ENCODE data around the gene ZNF575.
A peak's percentile ranks its signal among the peaks of the same experiment; 100 is the strongest.
"Not testable (repeated sequence)": the region's sequence is repeated elsewhere in the genome, so short reads cannot be mapped to it uniquely, and the experiment has no call there.

Gene ZNF575

DNA sequence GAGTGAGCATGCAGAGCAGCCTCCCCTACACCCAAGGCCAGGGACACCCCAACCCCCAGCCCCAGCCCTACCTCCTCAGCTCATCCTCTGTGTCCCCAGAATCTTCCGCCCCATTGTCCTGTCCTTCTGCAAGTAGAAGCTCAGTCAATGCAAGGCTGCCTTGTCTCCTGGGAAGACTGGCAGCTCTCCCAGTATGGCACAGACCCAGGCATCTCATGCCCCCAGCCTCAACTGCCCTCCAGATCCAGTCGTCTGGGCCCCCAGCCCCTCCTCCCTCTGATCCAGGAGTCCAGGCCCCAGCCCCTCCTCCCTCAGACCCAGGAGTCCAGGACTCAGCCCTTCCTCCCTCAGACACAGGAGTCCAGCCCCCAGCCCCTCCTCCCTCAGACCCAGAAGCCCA is 13.0 kb downstream of the ZNF575 start:
- DNase-seq: no peak

DNA sequence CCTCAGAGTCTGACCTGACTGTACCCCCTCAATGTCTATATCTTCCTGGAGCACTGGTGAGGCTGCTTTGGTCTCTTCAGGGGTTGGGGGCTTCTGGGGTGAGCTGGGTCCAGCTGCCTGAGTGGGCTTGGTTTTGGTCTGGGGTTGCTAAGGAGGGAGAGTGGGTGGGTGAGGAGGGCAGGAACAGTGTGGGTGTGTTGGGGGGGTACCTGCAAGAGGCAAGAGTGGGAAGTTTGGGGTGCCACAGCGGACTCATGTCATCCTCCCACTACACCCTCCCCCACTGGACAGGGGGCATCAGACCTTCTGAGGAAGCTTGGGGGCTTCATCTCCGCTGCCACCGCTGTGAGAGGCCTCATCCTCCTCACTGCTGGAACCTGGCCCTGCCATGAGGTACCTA is 13.6 kb downstream of the ZNF575 start:
- no peak for DNase-seq

DNA sequence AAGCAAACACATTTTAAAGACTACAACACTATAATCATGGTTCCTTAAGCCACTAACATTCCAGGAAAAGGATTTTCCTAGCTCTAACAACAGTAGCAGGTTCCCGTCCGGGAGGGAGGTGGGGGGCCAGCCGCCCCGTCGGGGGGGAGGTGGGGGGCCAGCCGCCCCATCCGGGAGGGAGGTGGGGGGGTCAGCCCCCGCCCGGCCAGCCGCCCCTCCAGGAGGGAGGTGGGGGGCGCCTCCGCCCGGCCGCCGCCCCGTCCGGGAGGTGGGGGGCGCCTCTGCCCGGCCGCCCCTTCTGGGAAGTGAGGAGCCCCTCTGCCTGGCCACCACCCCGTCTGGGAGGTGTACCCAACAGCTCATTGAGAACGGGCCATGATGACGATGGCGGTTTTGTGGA is 14.9 kb downstream of the ZNF575 start:
- not testable (repeated sequence) for DNase-seq

DNA sequence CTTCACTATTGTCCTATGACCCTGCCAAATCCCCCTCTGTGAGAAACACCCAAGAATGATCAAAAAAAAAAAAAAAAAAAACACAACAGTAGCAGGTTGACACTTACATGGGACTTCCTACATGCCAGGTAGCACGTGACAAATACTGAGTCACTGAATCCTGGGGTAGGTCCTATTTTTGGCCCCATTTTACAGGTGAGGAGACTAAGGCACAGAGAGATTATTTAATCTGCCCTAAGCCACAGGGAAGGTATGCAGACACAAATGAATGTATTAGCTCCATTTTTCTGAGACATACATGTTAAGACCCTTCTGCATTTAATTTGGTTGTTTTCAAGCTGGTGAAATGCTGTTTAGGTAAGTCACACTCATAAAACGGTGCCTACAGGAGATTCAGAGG is 15.7 kb downstream of the ZNF575 start:
- no peak for DNase-seq

DNA sequence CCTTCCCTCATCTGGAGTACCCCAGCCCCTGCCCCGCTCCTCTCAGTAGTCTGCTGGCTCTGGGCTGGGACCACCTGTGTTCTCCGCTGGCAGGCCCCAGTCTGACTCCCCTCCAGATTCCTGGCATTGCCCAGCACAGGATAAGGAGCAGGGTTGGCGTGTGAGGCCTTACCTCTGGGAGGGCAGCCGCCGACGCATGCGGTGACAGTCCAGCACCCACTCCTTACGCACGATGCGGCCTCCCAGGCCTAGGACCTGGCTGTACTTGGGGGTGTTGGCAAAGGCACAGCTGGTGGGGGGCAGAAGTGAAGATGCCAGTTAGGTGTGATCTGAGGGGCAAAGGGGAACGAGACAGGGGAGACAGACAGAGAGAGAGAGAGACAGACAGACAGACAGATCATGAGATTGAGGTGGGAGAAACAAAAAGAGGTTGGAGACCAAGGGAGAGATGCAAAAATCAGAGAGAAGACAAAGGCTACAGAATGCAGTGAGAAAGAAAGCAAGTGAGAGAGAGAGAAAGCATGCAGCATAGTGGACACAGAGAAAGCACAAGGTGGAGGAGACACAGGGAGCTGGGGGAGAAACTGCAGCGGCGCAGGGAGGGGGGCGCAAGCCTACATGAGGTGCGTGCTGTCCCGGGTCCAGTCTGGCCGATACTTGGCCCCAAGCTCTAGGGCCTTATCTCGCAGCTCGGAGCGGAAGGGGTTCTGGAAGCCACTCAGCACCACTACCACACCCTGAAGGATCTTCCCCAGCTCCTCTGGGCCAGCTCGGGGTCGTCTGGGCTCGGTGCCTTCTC is 18.6 kb downstream of the ZNF575 start:
- no peak for DNase-seq

DNA sequence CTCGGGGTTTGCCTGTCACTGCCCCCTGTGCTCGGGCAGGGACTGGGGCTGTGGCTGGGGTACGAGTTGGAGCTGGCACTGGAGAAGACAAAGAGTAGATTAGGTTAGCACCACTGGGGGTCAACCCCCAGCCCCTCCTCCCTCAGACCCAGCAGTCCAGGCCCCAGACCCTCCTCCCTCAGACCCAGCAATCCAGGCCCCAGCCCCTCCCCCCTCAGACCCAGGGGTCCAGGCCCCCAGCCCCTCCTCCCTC is 19.1 kb downstream of the ZNF575 start:
- no peak for DNase-seq

DNA sequence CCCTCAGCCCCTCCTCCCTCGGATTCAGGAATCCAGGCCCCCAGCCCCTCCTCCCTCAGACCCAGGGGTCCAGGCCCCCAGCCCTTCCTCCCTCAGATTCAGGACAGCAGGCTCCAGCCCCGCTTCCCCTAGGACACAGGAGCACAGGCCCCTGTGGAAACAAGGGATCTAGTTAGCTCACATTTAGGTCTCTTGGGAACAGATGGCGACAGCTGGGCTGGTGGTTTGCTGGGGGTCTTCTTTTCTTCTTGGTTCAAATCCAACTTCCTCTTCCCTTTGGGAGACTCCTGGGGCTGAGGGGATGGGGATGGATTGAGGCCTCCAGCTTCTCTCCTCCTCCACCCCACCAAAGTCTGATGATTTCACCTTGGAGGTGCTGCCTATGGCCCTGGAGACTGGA is 19.6 kb downstream of the ZNF575 start:
- DNase-seq: no peak

DNA sequence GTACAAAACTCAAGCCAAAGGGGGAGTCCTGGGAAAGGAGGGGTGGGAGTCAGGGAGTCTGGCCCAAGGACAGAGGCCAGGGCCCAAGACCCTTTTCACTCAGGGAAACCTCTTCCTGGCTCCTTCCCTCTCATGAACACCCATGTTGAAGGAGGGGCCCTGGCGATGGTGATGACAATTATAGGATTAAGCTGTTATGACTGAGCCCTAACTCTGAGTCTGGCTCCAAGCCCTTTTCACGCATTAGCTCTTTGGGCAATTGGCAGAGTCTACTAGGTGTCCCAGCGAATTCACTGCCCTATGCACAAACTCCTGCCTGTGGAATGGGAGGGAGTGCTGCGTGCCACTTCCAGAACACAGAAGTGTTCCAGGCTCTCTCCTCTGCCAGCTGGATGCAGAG is 20.7 kb downstream of the ZNF575 start:
- no peak for DNase-seq

DNA sequence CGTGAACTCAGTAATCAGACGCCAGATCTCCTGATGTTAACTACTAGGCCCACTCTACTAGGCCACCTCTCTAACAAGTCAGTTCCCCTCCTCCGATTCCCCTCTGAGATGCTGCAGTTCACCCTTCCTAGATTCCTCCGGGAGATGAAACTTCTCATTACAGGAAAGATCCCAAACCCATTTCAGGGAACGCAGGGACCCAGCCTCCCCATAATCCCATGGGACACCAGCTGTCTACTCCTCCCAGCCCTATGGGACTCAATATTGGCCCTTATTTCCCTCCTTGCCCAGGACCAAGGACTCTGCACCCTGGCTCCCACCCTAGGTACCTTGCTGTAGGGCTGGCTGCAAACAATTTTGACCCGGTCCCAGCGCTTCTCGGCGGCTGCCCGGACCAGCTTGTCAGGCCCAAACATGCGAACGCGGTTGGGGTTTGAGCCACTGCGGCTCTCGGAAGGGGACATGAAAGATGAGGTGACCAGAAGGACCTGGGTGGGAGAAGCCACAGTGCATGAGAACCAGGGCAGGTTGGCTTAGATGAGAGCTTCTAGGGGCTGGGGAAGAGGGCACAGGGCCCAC is 21.4 kb downstream of the ZNF575 start:
- no peak for DNase-seq

DNA sequence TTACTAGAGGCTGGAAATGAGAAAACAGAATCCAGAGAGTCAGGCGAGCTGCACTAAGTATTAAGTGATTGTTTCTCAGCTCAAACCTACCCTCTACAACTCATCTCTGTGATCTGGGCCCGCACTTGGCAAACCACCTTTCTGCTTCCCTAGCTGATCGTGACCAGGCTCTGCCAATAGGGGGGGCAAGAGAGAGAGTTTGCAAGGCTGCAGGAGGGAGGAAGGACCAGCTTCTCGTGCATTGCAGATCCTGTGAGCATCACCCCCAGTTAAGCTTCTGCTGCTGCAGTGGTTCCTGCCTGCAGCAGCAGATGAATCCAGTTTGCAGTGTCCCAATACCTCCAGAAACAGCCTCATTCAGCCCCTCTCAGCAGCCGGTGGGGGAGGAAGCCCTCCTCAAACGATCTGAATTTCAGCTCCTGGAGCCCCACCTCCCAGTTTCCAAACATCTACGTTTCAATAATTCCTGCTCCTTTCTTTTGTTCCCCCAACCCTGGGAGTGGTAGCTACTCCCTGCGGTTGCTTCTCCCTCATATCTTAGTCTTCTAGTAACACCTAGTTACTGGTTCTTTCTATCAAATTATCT is 22.3 kb downstream of the ZNF575 start:
- DNase-seq: no peak

DNA sequence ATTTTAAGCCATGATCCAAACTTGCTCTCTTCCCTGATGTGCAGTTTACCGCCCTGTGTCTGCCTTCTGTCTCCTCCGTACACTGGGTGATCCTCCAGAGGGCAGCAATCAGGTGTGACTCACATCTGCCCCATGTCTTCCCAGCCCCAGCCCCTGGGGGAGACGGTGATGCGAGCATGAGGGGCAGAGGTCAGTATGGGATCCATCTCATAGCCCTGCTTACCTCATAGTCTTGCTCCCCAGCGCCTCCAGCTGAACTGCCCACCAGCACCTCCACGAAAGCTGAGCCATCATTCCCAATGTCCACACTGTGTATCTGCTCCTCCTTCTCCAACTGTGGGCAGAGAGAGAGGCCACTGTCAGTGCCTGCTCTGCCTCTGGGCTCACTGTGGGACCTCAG is 27.7 kb downstream of the ZNF575 start:
- DNase-seq: no peak

DNA sequence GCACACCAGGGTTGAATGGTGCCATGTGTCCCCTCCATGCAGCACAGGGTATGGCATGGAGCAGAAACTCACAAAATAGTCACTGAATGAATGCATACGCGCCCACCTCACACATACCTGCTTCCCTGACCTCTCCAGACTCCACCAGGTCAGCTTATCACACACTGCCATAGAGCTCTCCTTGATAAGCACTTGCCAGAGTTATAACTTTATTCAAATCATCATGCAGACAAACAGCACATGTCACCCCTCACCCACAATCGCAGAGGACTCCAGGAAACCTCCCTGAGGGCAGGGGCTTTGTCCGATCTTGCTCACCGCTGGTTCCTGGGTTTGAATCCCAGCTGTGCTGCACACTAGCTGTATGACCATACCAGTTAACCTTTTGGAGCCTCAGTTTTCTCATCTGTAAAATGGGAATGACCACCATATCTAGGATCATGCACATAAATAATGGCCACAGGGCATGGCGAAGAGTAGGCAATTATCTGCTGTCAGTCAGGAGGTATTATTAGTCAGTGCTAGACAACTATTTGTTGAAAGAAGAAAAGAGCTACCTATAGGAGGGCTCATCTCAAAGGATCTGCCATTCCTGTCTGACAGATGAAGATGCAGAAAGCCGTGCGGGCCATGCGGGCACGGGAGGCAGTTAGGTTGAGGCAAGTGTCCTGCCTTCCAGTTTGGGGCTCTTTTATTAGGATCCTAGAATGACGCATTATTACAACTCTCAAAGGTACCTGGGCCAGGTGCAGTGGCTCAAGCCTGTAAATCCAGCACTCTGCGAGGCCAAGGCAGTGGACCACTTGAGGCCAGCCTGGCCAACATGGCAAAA is 28.4 kb downstream of the ZNF575 start:
- DNase-seq: no peak

DNA sequence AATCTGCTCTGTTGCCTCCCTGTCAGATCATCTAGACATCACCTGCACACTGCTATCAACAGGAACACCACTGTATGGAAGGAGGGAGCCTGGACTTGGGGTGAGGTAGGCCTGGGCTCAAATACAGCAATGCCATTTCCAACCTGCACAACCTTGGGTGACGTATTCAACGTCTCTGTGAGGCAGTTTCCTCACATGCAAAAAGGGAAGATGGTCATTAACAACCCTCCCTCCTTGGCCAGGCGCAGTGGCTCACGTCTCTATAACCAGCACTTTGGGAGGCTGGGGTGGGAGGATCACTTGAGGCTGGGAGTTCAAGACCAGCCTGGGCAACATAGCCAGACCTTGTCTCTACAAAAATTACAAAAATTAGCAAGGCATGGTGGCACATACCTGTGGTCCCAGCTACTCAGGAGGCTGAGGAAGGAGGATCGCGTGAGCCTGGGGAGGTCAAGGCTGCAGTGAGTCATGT is 29.3 kb downstream of the ZNF575 start:
- no peak for DNase-seq

DNA sequence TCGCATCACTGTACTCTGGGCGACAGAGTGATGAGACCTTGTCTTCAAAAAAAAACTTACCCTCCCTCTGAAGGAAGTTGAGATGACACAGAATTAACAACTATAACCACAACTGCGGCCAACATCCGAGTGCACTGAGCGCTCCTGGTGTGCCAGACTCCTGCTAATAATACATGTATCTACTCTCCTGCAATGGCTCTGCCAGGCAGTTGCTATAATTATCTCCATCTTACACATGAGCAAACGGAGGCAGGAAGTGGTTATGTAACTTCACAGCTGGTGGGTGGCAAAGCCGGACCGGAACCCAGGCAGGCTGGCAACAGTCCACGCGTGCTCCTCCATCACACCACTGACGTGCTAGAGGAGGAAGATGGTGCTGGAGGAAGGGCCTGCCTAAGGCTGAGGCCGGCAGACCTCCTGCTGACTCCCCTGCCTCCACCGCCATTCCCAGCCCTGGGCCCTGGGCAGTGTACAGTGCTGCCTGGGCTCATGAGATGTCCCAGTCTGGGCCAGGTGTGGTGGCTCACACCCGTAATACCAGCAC is 29.8 kb downstream of the ZNF575 start:
- DNase-seq: no peak

DNA sequence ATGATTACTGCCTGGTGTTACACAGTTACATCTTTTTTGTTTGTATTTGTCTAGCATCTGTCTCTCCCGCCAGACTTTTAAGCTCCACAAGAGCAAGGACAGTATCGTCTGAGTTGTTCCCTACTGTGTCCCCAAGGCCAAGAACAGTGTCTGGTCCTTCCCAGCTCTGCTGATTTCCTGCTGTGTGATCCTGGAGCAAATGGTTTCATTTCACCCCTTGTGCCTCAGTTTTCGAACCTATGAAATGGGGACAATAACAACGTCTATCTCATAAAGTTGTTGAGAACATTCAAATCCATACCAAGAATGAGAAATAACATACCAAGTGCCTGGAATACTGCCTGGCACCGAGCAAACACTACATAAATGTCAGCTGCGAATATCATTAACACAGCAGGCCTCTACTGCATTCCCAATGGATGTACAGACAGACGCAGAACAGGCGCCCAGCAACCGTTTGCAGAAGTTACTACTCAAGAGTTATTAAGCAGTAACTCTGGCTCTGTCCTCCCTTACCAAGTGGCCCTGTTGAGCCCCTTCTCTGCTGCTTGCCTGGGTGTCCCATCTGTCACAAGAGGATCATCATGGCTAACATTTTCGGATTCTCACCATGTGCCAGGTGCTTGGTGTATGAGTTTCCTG is 30.9 kb downstream of the ZNF575 start:
- DNase-seq: no peak

DNA sequence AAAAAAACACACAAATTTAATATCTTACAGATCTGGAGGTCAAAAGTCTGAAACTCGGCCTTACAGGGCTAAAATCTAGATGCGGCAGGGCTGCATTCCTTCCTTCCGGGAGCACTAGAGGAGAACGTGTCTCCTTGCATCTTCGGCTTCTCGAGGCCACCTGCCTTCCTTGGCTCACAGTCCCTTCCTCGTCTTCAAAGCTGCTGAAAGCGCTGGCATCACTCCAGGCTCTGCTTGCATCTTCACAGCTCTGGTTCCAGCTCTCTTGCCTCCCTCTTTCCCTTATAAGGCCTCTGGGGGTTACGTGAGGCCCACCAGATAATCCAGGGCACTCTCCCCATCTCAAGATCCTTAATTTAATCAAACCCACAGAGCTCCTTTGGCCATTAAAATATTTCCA is 31.8 kb downstream of the ZNF575 start:
- DNase-seq: no peak

DNA sequence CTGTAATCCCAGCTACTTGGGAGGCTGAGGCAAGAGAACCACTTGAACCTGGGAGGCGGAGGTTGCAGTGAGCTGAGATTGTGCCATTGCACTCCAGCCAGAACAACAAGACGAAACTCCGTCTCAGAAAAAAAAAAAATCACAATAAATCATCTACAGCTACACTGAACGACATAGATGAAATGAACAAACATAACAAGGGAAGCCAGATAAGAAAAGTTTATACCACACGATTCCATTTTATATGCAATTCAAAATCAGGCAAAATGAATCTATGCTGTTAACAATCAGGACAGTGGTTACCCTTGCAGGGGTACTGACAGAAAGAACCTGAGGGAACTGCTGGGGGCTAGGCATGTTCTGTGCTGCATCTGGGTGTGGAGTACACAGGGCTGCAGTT is 36.7 kb downstream of the ZNF575 start:
- DNase-seq: no peak

DNA sequence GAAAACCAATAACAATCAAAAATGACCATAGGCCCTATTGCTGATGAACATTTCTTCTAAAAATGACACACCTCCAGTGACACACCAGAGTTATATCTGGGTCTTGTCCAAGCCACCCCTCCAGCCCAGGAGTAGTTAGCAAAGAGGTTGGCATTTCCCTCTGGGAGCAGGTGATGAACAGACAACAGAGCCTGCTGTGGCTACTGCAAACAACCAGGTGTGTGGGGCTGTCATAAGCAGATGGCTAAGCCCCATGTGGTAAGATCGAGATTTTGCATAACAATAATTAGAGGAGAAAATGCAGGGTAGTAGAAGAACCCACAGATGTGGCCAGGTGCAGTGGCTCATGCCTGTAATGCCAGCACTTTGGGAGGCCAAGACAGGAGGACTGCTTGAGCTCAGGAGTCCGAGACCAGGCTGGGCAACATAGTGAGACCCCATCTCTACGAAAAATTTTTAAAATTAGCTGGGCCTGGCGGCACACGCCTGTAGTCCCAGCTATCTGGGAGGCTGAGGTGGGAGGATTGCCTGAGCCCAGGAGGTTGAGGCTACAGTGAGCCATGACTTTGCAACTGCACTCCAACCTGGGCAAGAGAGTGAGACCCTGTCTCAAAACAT is 37.3 kb downstream of the ZNF575 start:
- DNase-seq: no peak

DNA sequence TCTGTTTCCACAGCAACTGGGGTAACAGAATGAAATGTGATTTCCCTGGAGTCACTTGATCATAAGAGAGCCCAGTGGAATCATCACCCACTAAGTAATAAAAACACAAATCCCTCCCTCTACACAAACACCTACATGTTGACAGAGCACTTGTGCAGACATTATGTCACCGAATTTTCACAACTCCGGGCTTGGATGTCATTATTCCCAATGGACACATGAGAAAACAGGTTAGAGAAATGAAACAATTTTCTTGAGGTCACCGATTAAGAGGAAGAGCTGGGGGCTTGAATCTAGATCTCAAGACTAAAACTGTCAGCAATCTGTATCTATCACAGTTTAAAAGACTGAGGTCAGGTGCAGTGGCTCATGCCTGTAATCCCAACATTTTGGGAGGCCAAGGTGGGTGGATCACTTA is 39.2 kb downstream of the ZNF575 start:
- DNase-seq: no peak

DNA sequence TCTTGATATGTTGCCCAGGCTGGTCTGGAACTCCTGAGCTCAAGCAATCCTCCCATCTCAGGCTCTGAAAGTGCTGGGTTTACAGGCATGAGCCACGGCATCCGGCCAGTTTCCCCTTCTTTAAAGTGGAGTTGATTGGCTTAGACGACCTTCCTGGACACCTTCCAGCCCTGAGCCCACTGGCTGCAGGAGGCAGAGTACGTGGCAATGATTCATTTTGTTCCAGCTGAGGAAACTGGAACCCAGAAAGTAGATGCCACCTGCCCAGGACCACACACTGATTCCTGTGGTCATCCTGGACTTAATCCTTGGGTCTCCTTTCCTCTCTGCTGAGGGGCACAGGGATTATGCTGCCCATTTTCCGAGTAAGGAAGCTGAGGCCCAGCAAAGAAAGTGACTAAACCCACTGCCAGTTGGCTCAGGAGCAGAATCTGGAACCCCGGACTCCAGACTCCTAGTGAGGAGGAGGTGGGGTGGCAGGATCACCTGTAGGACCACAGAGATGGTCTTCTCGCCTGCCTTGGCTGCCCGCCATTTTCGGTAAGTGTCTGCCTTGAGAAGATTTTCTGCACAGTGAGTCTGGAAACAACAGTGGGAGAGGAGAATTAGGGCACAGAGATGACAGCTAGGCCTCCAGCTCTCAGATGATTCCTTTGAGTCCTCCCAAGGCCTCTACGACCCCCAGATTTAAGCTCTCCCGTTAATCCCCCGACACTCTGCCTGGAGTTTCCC is 41.6 kb downstream of the ZNF575 start:
- DNase-seq: no peak

DNA sequence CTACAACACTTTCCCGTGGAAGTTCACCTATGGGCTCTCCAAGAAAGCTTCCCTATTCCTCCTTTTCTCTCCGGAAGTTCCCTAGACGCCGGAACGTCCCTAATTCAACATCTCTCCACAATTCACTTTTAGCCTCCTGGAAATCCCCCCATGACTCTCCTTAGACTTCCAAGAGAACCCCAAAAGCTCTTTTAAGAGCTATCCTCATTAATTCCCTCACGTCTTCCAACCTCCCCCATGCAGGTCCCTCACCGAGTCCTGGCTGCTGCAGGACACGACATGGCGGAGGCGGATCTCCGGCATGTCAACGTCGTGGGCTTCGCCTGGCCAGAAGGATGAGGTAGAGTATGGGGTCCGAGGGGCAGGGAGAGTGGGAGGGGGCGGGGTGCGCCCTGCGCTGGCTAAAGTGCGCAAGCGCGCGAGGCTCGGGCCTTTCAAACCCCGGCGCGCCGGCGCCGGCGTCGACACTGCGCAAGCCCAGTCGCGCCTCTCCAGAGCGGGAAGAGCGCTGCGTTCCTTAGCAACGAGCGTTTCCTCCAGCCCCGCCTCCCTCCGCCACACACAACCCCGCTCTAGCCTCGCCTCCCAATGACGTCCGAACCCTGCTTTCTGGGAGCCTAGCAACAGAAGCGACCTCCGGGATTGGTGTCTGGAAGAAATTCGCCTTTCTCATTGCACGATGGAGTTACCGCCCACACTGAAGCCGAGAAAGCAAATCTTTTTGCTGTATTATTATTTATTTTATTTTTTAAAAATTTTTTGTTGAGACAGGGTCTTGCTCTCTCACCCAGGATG is 42.4 kb downstream of the ZNF575 start, which contains the start of the genes PINLYP and XRCC1:
TSS of gene PINLYP (plus strand) at position 646 of the 795 bp plus-strand sequence. CDS start 1,391 bp downstream, outside the sequence.
TSS of gene XRCC1 (minus strand) at position 372 of the 795 bp plus-strand sequence. CDS start at position 303, 69 bp downstream.
- DNase-seq: peak; percentile 96

Measured in NCI-H1048 (cell line).